ENCODE results near the gene SPATA1.

The SPATA1 gene

GRCh38 chr1:84509029-84509428 lies 2.8 kb downstream of the SPATA1 start:
- DNase-seq (ENCODE audit: low spot score): no peak

GRCh38 chr1:84510165-84510564 lies 4.0 kb downstream of the SPATA1 start:
- DNase-seq (ENCODE audit: low spot score): no peak

GRCh38 chr1:84510668-84511067 lies 4.5 kb downstream of the SPATA1 start:
- no peak for DNase-seq (ENCODE audit: low spot score)

- no peak for DNase-seq (ENCODE audit: low spot score)
Measured at GRCh38 chr1:84524590-84524989, 18.4 kb downstream of the SPATA1 start.

DNA sequence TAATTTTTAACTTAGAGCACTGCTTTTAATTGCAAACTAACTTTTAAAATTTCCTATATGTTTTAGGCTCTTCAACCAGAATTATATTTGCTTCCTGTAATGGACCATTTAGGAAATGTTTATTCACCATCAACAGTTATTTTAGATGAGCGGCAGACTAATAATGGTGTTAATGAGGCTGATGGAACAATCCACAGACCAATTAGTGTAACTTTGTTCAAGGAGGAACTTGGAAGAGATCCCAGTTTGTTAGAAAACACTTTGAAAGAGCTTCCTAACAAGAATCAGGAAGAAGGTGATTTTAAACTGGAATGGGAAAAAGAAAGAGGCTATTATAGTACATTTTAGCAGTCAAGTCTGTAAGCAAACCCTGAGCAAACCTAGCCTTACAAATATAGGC lies 19.6 kb downstream of the SPATA1 start:
- no peak for DNase-seq (ENCODE audit: low spot score)

- DNase-seq (ENCODE audit: low spot score): no peak
Measured at GRCh38 chr1:84538599-84538998, 32.4 kb downstream of the SPATA1 start.

DNA sequence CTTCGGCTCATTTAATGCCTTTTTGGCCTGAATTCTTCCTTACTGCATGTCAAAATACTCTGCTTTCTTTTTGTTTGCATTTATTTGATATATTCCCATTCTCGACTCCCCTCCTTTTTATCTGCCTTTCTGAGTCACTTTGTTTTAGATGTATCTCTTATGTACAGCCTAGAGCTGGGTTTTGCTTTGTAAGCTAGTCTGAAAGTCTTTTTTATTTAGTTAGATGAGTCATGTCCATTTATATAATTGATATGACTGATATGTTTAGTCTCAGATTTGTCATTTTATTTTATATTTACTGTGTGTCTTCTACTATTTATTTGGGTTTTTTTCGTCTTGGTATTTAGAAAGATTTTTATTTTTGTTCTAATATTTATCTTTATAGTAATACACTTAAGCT lies 33.8 kb downstream of the SPATA1 start:
- peak; percentile 7 for DNase-seq (ENCODE audit: low spot score)

GRCh38 chr1:84540759-84541158 lies 34.6 kb downstream of the SPATA1 start:
- DNase-seq (ENCODE audit: low spot score): no peak

- DNase-seq (ENCODE audit: low spot score): peak; percentile 22
Measured at GRCh38 chr1:84541679-84542078, 35.5 kb downstream of the SPATA1 start.

DNA sequence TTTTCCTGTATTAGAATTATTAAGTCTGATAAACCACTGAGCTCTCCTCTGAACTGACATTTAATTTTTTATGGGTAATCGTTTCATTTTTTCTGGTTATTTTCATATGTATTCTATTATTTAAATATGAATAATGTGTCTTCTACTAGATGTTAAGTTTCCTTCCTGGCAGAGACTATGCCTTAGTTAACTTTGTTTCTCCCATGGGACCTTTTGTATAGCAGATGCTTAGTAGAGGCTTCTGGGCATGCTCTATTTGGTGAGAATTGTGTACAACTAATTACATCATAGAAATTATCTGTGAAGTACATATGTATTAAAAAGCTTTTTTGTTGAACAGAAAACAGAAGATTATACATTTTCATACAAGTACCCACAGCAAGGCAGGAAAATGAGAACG lies 44.6 kb downstream of the SPATA1 start:
- no peak for DNase-seq (ENCODE audit: low spot score)

- no peak for DNase-seq (ENCODE audit: low spot score)
Measured at GRCh38 chr1:84569216-84569615, 63.0 kb downstream of the SPATA1 start.

DNA sequence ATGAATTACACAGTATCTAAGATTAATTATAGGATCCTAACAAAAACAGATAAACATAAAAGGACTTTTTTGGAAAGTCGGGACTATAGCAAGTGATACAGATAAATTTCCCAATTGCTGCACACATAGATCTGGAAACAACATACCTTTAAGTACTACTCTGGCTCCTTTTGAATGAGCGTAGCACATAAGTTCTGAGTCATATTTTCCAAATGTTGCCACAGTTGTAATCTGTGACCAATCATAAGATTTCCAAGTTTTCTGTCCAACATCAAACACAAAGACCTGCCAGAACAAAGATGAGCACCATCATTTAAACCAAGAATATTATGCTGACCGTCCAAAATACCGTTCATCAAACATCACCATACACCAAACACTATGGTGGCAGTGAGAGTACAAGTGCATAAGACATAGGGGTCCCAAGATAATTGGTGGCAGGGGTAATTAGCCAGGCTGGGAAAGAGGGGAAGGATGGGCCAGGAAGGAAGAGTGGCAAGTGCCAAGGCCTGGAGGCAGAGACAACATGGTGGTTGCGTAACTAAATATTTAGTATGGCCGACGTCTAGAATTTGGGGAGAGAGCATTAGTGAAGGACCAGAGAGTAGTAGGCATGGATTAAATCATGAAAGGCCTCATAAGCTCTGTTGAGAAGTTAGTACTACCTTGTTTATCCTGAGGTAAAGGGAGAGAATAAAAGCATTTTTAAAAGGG lies 64.4 kb downstream of the SPATA1 start:
- no peak for DNase-seq (ENCODE audit: low spot score)

DNA sequence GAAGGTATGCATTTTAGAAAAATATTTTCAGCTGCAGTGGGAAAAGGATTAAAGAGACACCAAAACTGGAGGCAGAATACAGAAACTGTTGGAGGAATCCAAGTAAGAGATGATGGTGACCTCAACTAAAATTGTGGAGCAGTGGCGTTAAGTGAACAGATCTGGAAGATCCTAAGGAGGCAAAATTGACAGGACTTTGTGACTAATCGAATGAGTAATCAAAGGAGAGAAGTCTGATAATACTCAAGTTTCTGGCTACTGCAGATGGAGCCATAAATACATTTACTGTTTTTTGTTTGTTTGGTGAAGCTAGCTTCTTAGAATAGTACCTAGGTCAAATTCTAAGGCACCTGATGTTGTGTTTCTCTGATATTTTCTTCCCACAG lies 65.0 kb downstream of the SPATA1 start:
- DNase-seq (ENCODE audit: low spot score): no peak

- no peak for DNase-seq (ENCODE audit: low spot score)
Measured at GRCh38 chr1:84573481-84573966, 67.3 kb downstream of the SPATA1 start.

- peak; percentile 84 for DNase-seq (ENCODE audit: low spot score)
Measured at GRCh38 chr1:84573967-84574842, 68.0 kb downstream of the SPATA1 start, which contains the start of gene CTBS. CTBS (minus strand) TSS chr1:84574440; CDS start chr1:84574415, 25 bp downstream.

GRCh38 chr1:84574936-84575335 lies 68.8 kb downstream of the SPATA1 start:
- no peak for DNase-seq (ENCODE audit: low spot score)

GRCh38 chr1:84581648-84582047 lies 75.5 kb downstream of the SPATA1 start:
- no peak for DNase-seq (ENCODE audit: low spot score)

DNA sequence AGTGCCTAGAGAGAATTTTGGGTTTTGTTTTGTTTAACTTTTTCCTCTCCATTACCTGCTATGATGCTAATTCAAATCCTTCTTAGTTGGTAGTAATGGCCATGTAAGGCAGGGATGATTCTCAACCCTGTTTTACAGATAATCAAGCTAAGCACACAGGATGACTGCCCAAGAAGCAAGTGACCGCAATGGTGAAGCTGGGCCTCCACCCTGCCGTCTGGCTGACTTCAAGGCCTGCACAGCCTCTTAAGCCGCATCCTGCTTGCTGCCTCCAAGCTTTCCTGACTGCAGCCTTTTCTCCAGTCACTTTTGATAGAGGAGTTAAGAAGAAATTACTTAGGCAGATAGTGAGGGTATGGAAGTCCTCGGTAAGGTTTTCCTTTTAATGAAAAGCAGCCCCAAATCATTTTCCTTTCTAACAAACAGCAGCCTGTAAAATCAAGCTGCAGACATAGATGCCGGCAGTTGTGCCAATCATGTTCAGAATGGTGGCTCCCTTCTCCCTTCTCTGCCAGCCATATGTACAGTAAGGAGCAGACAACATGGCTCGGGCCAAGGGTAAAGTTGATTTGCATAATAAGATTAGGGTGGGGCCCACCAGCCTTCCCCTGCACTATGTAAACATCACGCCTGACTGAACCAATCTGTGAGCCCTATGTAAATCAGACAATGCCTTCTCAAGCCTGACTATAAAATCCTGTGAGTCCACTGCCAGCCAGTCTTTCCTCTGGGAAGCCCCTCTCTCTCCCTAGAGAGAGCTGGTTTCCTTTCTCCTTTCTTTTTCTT lies 76.8 kb downstream of the SPATA1 start:
- peak; percentile 4 for DNase-seq (ENCODE audit: low spot score)

GRCh38 chr1:84583648-84584047 lies 77.5 kb downstream of the SPATA1 start:
- no peak for DNase-seq (ENCODE audit: low spot score)

GRCh38 chr1:84584126-84584525 lies 77.9 kb downstream of the SPATA1 start:
- DNase-seq (ENCODE audit: low spot score): no peak

DNA sequence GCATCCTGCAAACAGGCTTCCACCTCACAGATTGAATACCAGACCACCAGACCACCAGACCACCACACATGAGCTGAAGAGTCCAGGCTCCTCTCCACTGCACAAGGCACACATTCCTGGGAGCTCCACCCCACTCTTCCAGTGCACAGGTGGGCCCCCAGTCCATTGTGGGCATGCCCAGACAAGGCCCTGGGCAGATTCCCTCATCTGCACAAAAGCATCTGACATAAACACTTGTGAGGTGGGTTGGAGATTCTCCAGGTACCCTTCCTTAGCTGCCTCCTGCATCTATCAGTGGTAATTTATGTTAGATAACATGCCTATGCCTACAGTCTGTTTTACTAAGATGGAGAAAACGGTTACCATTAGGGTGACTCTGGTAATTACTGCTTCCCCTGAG lies 79.6 kb downstream of the SPATA1 start:
- no peak for DNase-seq (ENCODE audit: low spot score)

DNA sequence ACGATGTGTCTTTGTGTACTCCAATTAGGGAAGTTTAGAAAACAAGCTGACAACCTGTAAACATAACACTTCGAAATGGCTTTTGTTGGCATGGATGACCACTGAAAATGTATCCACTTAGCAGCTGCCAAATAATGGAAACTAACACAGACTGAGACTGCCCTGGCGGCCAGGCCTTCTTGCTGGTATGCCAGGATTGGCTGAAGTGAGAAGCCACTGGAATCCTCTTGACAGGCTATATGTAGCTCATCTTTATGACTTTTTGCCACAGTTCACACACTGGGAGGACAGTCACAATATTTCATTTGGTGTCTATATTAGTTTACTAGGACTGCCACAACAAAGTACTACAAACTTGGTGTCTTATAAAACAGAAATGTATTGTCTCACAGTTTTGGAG lies 80.9 kb downstream of the SPATA1 start:
- no peak for DNase-seq (ENCODE audit: low spot score)
